PFSK-1 (cell line): ENCODE results near the gene ADAMTS17.

Experiments used
- FOXP2 ChIP-seq: optimal IDR thresholded peaks from 2 replicates; pipeline ENCODE3; 2011; ENCODE audit warnings: borderline replicate concordance, control low read depth, inconsistent platforms; ENCODE audit not compliant: insufficient read depth; ENCODE audit errors: extremely low read length, extremely low read depth
- POLR2AphosphoS5 ChIP-seq: IDR thresholded peaks from 2 replicates; pipeline ENCODE4 v1.6.1; 2012; ENCODE audit warnings: low read depth, mild to moderate bottlenecking, control low read depth, low read length, moderate library complexity
- TAF1 ChIP-seq: IDR thresholded peaks from 2 replicates; pipeline ENCODE4 v1.6.1; 2012; ENCODE audit warnings: low read length, control low read depth, borderline replicate concordance; ENCODE audit not compliant: insufficient read depth
- TF ChIP-seq, protein P1 (sequence below), 2 experiments: IDR thresholded peaks; 2 replicates each; pipeline versions ENCODE4 v1.6.1 to v1.8.0; 2011 to 2012; ENCODE audit warnings: low read depth in 2 of 2, low read length in 2 of 2, control low read depth in 1 of 2, inconsistent platforms in 1 of 2, mild to moderate bottlenecking in 1 of 2, moderate library complexity in 1 of 2; ENCODE audit not compliant: insufficient read depth in 1 of 2

DNA sequence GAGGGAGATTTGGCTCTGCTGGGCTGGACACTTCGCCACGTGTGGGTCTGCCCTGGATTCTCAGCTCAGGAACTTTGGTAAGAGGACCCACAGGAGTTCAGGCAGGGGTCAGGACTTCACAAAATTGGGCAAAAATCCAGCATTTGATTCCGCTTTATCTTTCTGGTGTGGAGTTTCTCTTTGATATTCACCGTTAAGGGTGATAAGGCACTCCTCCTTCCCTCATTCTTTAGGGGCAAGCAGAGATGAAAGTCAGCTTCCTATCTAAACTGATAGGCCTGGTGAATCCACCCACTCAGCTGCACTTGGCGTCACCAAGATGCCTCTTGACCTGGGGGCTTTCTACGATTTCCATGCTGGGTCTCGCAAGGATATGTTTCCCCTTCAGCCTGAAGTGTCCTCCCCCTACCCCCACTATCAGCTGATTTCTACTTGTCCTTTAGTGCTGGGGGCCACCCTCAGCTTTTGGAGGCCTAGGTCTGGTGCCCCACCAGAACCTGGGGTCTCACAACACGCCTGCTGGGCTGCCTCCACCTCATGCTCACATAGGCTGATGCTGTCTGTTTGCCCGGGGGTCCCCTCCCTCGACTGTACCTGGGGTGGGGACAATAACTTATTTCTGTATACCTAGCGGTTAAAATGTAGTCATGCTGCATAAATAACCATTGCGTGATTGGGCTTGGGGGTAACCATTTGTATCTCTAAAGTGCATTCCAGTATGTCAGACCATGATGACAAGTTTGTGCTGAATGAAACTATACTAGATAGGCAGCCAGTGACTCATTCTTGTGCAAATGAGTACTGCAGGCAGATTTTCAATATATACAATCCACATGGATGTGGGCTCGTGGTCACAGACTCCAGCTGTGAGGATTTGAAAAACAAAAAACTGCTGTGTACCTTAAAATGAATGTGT, 248.3 kb downstream of the ADAMTS17 start:
- TF ChIP-seq POLR2AphosphoS5 (no peak), TAF1 (no peak), FOXP2 (no peak)
- TF ChIP-seq, protein P1, sequence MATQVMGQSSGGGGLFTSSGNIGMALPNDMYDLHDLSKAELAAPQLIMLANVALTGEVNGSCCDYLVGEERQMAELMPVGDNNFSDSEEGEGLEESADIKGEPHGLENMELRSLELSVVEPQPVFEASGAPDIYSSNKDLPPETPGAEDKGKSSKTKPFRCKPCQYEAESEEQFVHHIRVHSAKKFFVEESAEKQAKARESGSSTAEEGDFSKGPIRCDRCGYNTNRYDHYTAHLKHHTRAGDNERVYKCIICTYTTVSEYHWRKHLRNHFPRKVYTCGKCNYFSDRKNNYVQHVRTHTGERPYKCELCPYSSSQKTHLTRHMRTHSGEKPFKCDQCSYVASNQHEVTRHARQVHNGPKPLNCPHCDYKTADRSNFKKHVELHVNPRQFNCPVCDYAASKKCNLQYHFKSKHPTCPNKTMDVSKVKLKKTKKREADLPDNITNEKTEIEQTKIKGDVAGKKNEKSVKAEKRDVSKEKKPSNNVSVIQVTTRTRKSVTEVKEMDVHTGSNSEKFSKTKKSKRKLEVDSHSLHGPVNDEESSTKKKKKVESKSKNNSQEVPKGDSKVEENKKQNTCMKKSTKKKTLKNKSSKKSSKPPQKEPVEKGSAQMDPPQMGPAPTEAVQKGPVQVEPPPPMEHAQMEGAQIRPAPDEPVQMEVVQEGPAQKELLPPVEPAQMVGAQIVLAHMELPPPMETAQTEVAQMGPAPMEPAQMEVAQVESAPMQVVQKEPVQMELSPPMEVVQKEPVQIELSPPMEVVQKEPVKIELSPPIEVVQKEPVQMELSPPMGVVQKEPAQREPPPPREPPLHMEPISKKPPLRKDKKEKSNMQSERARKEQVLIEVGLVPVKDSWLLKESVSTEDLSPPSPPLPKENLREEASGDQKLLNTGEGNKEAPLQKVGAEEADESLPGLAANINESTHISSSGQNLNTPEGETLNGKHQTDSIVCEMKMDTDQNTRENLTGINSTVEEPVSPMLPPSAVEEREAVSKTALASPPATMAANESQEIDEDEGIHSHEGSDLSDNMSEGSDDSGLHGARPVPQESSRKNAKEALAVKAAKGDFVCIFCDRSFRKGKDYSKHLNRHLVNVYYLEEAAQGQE (IDR thresholded peaks at IDR 0.05; ENCODE audit: insufficient read depth in 1 of 2, low read depth in 2 of 2, low read length in 2 of 2): no peak
